MM.1S (cell line): ENCODE data around the gene MAGEB10.

Experiments used
- DNase-seq: peaks from one replicate; pipeline ENCODE4 v3.0.0-alpha.2; 2015
- H2AFZ ChIP-seq: fragments of 300-600 bp; sonication (generic); 2 replicates; pipeline ENCODE4 v1.6.0; 2016; ENCODE audit warnings: antibody characterized with exemption, low read length
- H3F3A ChIP-seq: fragments of 300-600 bp; sonication (generic); 2 replicates; pipeline ENCODE4 v1.6.1; 2016; ENCODE audit warnings: mild to moderate bottlenecking, antibody characterized with exemption, low read length, moderate library complexity, mixed read lengths; ENCODE audit not compliant: insufficient read depth
- H3K27ac ChIP-seq: fragments of 300-600 bp; sonication (generic); 2 replicates; pipeline ENCODE4 v1.5.1; 2016; ENCODE audit warnings: mild to moderate bottlenecking, low read length
- H3K27me3 ChIP-seq: fragments of 300-600 bp; sonication (generic); replicated peaks from 2 replicates; pipeline ENCODE4 v1.6.0; 2016; ENCODE audit warnings: low read length; ENCODE audit not compliant: insufficient read depth
- H3K36me3 ChIP-seq: fragments of 300-600 bp; sonication (generic); replicated peaks from 2 replicates; pipeline ENCODE4 v1.6.1; 2016; ENCODE audit warnings: mild to moderate bottlenecking, low read length, mixed read lengths; ENCODE audit not compliant: insufficient read depth
- H3K4me1 ChIP-seq: fragments of 300-600 bp; sonication (generic); 2 replicates; pipeline ENCODE4 v1.6.1; 2016; ENCODE audit warnings: low read length, mixed read lengths
- H3K4me2 ChIP-seq: fragments of 300-600 bp; sonication (generic); 2 replicates; pipeline ENCODE4 v1.6.0; 2016; ENCODE audit warnings: low read depth, low read length
- H3K4me3 ChIP-seq: fragments of 300-600 bp; sonication (generic); 2 replicates; pipeline ENCODE4 v1.5.1; 2016; ENCODE audit warnings: low read length, mixed read lengths
- H3K79me2 ChIP-seq: fragments of 300-600 bp; sonication (generic); 2 replicates; pipeline ENCODE4 v1.6.1; 2016; ENCODE audit warnings: mixed run types, low read length, mixed read lengths
- H3K9ac ChIP-seq: fragments of 300-600 bp; sonication (generic); 2 replicates; pipeline ENCODE4 v1.6.1; 2016; ENCODE audit warnings: low read length, mixed read lengths
- H3K9me2 ChIP-seq: fragments of 300-600 bp; sonication (generic); replicated peaks from 2 replicates; pipeline ENCODE4 v1.6.1; 2016; ENCODE audit warnings: mild to moderate bottlenecking, low read length, mixed read lengths; ENCODE audit not compliant: insufficient read depth
- H3K9me3 ChIP-seq: fragments of 300-600 bp; sonication (generic); replicated peaks from 2 replicates; pipeline ENCODE4 v1.6.1; 2016; ENCODE audit warnings: mild to moderate bottlenecking, low read length, mixed read lengths; ENCODE audit not compliant: insufficient read depth
- H4K20me1 ChIP-seq: fragments of 300-600 bp; sonication (generic); 2 replicates; pipeline ENCODE4 v1.6.1; 2016; ENCODE audit warnings: mild to moderate bottlenecking, low read length, moderate library complexity, mixed read lengths; ENCODE audit not compliant: insufficient read depth
- CTCF ChIP-seq: fragments of 300-600 bp; sonication (generic); IDR thresholded peaks from 2 replicates; pipeline ENCODE4 v1.5.1; 2016; ENCODE audit warnings: antibody characterized with exemption, low read length, mixed read lengths
- EZH2 ChIP-seq: fragments of 300-600 bp; sonication (generic); optimal IDR thresholded peaks from 2 replicates; pipeline ENCODE3; 2017; ENCODE audit warnings: low read depth, mild to moderate bottlenecking, antibody characterized with exemption, low read length, mixed read lengths
- EZH2phosphoT487 ChIP-seq: fragments of 300-600 bp; sonication (generic); IDR thresholded peaks from 2 replicates; pipeline ENCODE4 v1.6.1; 2018; ENCODE audit warnings: antibody characterized with exemption, low read length

Gene MAGEB10

GRCh38 chrX:27840881-27841280 is 33.1 kb downstream of the MAGEB10 start:
- no peak overlapping the region for H3K4me3 ChIP-seq
- no peaks in the 10 kb centered on the region for H3K4me1 ChIP-seq
- no peaks in the 10 kb centered on the region for H3K9me2 ChIP-seq
- no peaks in the 10 kb centered on the region for H4K20me1 ChIP-seq
- H3K9me3 ChIP-seq: no peaks in the 10 kb centered on the region
- TF ChIP-seq EZH2: no peak
- no peak for TF ChIP-seq CTCF
- TF ChIP-seq EZH2phosphoT487: no peak
- H3F3A ChIP-seq: no peaks in the 10 kb centered on the region
- H2AFZ ChIP-seq: no peak overlapping the region
- H3K9ac ChIP-seq: no peak overlapping the region
- no peaks in the 10 kb centered on the region for H3K36me3 ChIP-seq
- no peak overlapping the region for H3K4me2 ChIP-seq
- no peak overlapping the region for H3K27ac ChIP-seq
- H3K79me2 ChIP-seq: no peaks in the 10 kb centered on the region
- H3K27me3 ChIP-seq: no peaks in the 10 kb centered on the region
- no peak for DNase-seq

- Histone ChIP-seq H3K9me3 (no peaks in the 10 kb centered on the region), H4K20me1 (no peaks in the 10 kb centered on the region), H3F3A (no peaks in the 10 kb centered on the region), H3K36me3 (no peaks in the 10 kb centered on the region), H3K4me1 (no peaks in the 10 kb centered on the region), H3K4me2 (no peak overlapping the region), H3K79me2 (no peaks in the 10 kb centered on the region), H2AFZ (no peak overlapping the region), H3K9ac (no peak overlapping the region), H3K27me3 (no peaks in the 10 kb centered on the region), H3K27ac (no peak overlapping the region), H3K9me2 (no peaks in the 10 kb centered on the region), H3K4me3 (no peak overlapping the region)
- no peak for TF ChIP-seq EZH2
- TF ChIP-seq EZH2phosphoT487: no peak
- no peak for TF ChIP-seq CTCF
- no peak for DNase-seq
Observed at GRCh38 chrX:27842859-27843258, 35.1 kb downstream of the MAGEB10 start.

GRCh38 chrX:27860337-27860736 is 52.5 kb downstream of the MAGEB10 start:
- no peak overlapping the region for H3K27ac ChIP-seq
- no peaks in the 10 kb centered on the region for H3F3A ChIP-seq
- no peaks in the 10 kb centered on the region for H3K4me1 ChIP-seq
- H4K20me1 ChIP-seq: no peaks in the 10 kb centered on the region
- no peak overlapping the region for H3K9ac ChIP-seq
- no peaks in the 10 kb centered on the region for H3K9me3 ChIP-seq
- H3K4me3 ChIP-seq: no peak overlapping the region
- TF ChIP-seq EZH2phosphoT487 (no peak), CTCF (no peak), EZH2 (no peak)
- H3K9me2 ChIP-seq: no peaks in the 10 kb centered on the region
- H2AFZ ChIP-seq: no peak overlapping the region
- H3K27me3 ChIP-seq: no peaks in the 10 kb centered on the region
- no peaks in the 10 kb centered on the region for H3K79me2 ChIP-seq
- H3K36me3 ChIP-seq: no peaks in the 10 kb centered on the region
- H3K4me2 ChIP-seq: no peak overlapping the region
- no peak for DNase-seq
